ENCODE data around the gene TDRKH.

Gene TDRKH

DNA sequence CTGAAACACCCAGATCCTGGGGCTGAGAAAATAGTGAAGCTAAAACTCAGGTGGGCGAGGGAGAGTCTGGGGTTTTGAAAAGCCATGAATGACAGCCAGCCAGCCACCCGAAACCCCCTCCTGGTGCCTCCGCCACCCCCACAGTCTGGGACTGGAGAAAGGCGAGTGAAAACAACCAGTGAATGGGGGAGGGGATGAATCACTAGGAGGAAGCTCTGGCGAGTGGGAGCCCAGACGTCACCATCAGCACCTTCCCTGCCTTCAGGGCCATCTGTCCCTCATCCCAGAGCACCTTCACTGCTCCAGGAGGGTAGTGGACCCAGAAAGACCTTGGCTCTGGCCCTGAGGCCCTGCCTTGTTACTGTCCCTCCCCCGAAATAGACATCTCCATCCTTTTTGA is 32.1 kb upstream of the TDRKH start:
- peak; percentile 48 to 79 for DNase-seq

DNA sequence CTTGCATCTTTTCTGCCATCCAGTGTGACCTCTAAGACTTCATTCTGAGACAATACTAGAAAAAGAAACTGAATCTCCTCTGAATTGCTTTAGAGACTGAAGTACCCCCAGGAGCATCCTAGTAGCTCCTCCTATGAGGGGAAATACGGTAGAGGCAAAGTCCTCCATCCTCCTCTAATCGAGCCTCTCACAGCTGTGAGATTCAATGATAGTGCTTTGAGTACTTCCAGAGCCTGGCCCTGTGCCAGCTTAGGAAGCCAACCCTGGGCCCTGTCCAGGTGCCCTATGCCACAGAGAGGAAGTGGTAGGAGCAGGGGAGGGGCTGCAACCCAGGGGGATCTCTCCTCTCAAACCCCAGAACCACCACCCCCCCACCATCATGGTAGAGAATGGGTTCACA is 30.6 kb upstream of the TDRKH start:
- DNase-seq, result no peak

DNA sequence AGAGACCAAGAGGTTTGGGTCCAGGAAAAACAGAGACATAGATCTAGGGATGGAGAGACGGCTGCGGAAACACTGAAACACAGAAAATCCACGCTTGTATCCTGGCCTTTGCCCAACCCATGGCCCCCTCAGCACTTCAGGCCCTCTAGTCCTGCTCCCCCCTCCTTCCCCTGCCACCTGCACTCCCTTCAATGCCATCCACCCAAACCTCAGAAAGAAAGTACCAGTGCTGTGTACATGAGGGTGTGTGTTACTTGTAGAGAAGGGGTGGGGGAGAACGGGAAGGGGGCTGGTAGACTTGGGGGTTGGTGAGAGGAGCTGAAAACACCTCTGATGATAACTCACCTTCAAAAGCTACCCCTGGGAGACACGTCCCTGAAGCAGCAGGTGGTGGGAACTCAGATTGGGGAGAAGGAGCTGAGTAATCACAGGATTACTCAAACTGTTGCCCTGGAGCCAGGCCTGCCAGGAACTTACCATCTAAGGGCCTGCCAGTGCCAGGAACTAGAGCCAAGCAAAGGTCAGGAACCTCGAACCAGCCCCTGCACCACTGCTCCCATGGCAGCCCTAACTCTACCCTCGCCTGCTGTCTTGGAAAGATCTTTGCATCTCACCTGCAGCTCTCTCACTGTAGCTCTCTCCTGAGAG is 29.8 kb upstream of the TDRKH start:
- DNase-seq, result no peak

DNA sequence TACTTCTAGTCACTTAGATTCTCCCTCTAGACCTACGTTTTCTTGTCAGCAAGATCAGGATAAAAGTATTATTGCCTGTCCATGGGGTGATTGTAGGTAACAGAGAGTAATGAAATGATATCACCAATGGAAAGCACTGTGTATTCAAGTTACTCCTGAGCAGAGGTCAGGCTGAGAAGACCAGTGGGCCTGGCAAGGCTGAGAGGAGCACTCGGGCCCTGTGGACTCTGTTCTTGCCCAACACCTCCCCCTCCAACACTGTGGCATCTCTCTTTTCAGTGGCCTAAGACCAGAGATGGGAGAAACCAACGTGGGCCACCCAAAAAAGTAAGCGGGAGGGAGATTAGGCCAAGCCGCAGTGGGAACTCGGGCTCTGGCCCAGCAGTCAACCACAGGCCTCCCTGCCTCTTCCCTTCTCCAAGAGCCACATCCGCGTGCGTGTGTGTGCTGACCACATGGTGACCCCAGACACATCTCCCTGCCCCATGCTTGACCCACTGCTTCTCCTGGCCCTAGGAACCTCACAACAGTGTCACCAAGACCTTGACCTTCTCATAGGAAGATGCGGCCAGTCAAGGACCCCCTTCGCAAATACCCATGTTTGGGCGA is 29.0 kb upstream of the TDRKH start:
- no peak for DNase-seq

DNA sequence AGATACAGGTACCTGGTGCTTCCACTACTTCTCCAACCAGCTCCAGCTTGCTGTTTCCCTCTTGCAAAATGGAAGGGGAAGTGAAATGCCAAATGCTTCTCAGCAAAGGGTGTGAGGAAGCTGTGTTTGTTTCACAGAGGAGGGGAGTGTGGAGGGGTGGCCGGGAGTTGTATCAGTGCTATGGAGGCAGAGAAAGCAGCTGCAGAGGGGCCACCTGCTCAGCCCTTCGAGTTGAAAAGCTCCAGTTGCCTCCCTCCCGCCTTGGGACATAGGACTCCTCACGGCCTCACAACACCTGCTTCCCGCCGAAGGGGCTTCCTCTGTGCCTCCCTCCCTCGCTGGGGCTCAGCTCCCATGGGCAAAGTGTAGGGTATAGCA is 27.0 kb upstream of the TDRKH start:
- peak; percentile 28 to 43 for DNase-seq

GRCh38 chr1:151816548-151817352 is 26.4 kb upstream of the TDRKH start:
- no peak for DNase-seq

GRCh38 chr1:151815716-151816327 is 25.5 kb upstream of the TDRKH start:
- DNase-seq, result no peak

GRCh38 chr1:151814971-151815545 is 24.8 kb upstream of the TDRKH start:
- no peak for DNase-seq

GRCh38 chr1:151814426-151814825 is 24.1 kb upstream of the TDRKH start:
- DNase-seq, result no peak

DNA sequence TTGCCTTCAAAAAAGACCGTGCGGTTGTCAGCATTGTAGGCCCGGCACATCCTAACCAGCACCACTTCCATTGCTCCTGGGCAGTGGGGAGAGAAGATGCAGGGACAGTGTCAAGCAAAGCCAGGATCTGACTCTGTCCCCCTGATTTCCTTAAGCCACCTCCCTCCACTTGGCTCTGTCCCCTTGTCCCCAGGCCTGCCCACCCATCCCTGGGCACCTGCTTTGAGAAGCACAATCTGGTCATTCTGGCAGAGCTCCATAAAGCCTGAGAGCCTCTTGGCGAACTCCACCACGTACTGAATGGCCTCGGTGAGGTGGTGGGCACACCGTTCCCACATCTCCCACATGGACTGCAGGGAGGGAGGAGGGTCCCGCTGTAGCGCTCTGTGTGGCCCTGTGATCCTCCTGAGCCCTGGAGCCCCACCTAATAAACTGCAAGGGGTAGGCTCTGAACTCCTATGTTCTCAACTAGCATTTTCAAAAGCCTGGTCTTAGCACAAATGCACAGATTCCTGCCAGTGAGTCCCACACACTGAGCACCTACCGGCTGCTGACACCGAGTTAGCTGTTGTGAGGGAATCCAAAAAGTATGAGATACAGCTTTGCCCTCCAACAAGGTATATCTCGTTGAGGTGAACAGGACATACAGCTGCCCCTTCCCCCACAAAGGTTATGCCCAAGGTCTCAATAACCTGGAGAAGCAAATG is 23.1 kb upstream of the TDRKH start:
- no peak for DNase-seq

- DNase-seq, result no peak
Measured at GRCh38 chr1:151811181-151811580, 20.9 kb upstream of the TDRKH start.

GRCh38 chr1:151809985-151810556 is 19.8 kb upstream of the TDRKH start:
- DNase-seq, result no peak

DNA sequence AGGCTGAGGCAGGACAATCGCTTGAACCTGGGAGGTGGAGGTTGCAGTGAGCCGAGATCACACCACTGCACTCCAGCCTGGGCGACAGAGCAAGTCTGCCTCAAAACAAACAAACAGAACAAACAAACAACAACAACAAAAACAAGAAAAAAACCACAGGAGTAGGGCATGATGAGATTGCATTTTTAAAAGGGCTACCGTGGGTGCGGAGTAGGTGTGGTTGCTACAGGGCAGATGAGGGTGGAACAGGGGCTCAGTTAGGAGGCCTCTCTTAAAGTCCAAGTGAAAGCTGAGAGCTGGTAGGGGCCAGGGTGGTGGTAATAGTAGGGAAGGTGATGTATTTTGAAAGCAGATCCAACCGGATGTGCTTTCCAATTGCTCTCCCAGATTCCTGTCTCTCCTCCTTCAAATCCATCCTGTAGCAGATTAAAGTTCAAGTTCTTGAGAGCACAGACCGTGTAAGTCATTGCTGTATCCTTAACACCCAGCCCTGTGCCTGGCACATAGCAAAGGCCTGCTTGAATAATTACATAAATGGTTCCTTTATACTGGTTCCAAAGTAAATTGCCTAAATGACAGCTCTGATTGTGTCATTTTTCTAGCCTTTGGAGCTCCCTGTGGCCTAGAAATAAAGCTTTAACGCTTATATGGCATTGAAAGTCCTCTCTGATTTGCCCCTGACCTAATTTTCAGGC is 19.1 kb upstream of the TDRKH start:
- DNase-seq, result no peak

GRCh38 chr1:151807766-151808165 is 17.5 kb upstream of the TDRKH start:
- peak in 1 of 2 donors; percentile 42 for DNase-seq

DNA sequence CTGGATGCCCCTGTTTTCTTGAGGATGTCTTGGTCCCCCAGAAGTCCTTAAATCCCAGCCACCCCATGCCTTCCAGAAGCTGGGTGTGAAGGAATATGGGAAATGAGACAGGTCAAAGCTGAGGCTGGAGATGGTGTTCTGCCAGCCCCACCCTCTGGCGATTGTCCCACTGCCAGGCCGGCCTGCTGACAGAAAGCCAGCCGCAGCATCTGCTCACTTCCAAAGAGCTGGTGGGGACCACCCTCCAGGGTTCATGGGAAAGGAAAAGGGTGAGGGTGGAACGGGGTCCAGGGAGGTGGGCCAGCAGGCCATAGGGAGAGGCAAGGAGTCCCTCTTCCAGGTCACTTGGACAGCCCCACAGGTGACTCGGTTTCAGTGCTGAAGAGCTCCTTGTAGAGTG is 16.8 kb upstream of the TDRKH start:
- no peak for DNase-seq

DNA sequence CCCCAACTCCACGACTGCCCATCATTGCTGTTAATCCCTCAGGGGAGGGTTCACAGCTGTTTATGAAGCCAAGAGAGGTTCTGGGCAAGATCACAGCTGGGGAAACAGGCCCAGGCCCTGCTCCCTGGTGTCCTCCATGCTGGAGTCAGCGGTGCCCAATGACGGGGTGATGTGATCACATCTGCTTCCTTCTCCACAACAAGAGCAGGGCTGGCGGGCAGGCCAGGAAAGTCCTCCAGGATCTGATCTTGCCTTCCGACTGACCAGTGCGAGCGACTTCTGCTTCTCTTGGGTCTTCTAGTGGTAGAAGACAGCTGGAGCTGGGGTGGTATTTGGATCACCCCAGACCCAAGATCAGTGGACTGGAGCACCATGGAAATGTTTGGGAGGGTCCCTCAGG is 15.9 kb upstream of the TDRKH start:
- no peak for DNase-seq

DNA sequence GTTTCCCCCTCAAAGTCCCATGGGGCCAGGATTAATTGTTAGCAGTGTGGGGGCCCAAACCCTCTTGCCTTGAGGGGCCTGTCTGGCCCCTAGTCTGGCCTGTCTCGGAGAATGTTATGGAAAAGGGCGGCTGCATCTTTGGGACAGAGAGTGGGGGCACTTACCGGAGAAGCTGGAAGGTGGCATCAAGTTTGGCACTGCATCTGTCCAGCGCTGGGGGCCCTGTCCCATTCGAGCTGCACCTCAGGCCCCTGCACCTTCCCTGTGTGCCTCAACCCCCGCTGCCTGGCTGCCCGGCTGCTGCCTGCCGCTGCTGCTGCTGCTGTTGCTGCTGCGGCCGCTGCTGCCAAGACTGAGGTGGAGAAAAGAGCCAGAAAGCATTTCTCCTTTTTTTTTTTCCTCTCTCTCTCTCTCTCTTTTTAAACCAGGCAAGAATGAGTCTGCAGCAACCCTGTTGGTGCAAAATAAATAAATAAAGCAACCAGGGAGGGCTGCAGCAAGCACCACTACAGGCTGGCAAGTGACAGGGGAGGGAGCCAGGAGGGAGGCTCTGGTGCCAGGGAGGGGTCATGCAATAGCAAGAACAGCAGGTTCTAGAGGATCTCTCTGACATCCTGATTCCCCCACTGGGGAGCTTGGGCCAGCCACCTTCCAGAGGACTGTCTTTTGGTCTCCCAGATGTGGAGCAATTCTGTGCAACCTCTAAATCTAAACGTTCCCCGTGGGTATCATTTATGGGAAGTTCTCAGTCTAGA is 14.9 kb upstream of the TDRKH start, which contains the start of gene LINGO4:
TSS of gene LINGO4 (minus strand) at position 354 of the 755 bp plus-strand sequence. CDS start 2,715 bp downstream, outside the sequence.
- DNase-seq, result no peak

DNA sequence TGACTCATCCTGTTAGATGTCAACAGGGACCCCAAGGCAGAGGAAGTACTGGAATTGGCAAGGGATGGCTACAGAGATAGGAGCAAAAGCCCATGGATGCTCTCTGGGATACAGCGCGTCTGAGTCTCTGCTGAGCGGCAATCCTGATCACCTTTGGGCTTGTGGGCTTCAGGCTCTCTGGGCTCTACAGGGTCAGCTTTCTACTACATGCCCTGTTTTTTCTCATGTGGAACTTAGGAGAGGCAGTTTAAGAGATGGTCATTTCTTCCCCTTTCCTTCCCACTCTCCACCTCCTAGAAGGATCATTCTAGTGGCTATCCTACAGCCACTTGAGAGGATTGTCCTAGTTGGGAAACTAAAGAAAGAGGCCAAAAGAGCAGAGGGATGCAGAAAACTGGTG is 13.6 kb upstream of the TDRKH start:
- no peak for DNase-seq

GRCh38 chr1:151803164-151803563 is 12.9 kb upstream of the TDRKH start:
- DNase-seq, result no peak

DNA sequence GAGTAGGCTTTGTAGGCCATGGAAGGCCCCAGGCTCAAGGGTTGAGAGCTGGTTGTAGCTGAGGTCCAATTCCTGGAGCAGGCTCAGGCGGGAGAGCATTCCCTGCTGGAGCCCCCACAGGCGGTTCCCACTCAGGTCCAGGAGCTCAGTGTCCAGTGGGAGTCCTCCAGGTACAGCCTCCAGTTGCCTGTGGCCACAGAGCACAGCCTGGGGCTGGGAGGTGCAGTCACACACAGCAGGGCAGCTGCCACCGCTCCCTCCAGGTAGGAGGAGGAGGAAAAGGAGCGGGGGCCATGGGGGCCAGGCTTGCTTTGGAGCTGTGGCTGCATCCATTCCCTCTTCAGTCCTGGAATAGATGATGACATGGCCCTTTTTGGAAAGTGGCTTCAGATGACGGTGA is 12.1 kb upstream of the TDRKH start:
- DNase-seq, result no peak

DNA sequence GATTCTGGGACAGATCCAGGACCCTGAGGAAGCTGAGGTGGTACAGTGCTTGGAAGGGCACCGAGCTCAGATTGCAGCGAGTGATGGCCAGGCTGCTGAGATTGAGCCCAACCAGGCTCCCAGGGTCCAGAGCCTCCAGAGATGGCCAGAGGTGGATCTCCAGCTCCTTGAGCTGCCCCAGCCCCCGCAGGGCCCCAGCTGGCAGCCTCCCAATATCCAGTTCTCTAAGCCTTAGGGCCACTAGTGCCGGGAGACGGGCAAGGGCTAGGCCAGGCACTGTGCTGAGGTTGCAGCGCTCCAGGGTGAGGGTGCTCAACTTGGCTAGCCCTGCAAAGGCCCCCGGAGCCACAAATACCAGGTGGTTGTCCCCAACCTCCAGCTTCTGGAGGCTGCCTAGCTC is 11.5 kb upstream of the TDRKH start:
- no peak for DNase-seq
